ENCODE results near the gene EFCAB11.

- TF ChIP-seq, protein P1, sequence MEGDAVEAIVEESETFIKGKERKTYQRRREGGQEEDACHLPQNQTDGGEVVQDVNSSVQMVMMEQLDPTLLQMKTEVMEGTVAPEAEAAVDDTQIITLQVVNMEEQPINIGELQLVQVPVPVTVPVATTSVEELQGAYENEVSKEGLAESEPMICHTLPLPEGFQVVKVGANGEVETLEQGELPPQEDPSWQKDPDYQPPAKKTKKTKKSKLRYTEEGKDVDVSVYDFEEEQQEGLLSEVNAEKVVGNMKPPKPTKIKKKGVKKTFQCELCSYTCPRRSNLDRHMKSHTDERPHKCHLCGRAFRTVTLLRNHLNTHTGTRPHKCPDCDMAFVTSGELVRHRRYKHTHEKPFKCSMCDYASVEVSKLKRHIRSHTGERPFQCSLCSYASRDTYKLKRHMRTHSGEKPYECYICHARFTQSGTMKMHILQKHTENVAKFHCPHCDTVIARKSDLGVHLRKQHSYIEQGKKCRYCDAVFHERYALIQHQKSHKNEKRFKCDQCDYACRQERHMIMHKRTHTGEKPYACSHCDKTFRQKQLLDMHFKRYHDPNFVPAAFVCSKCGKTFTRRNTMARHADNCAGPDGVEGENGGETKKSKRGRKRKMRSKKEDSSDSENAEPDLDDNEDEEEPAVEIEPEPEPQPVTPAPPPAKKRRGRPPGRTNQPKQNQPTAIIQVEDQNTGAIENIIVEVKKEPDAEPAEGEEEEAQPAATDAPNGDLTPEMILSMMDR (conservative IDR thresholded peaks at IDR 0.05; ENCODE audit: low read depth, low read length): no peak
- no peak for TF ChIP-seq CHD1 (IDR thresholded peaks at IDR 0.05; ENCODE audit: low read depth, low read length)
- no peak for TF ChIP-seq RFX5 (IDR thresholded peaks at IDR 0.05; ENCODE audit: low read depth, low read length)
- TF ChIP-seq, protein P2, sequence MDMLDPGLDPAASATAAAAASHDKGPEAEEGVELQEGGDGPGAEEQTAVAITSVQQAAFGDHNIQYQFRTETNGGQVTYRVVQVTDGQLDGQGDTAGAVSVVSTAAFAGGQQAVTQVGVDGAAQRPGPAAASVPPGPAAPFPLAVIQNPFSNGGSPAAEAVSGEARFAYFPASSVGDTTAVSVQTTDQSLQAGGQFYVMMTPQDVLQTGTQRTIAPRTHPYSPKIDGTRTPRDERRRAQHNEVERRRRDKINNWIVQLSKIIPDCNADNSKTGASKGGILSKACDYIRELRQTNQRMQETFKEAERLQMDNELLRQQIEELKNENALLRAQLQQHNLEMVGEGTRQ (IDR thresholded peaks at IDR 0.05; ENCODE audit: low read depth, low read length): no peak
- TF ChIP-seq CEBPB (IDR thresholded peaks at IDR 0.05; ENCODE audit: low read depth, low read length): no peak
- TF ChIP-seq RAD21 (IDR thresholded peaks at IDR 0.05; ENCODE audit: low read length): no peak
- TF ChIP-seq POLR2A (IDR thresholded peaks at IDR 0.05; ENCODE audit: low read depth, low read length): no peak
- TF ChIP-seq SMC3 (IDR thresholded peaks at IDR 0.05; ENCODE audit: low read depth, low read length): no peak
- TF ChIP-seq BHLHE40 (IDR thresholded peaks at IDR 0.05; ENCODE audit: low read depth, low read length): no peak
- TF ChIP-seq FOS (IDR thresholded peaks at IDR 0.05; ENCODE audit: low read depth, low read length): no peak
- TF ChIP-seq MAFK (IDR thresholded peaks at IDR 0.05; ENCODE audit: low read depth, low read length): no peak
- TF ChIP-seq NFE2L2 (IDR thresholded peaks at IDR 0.05; ENCODE audit: low read depth, low read length): no peak
- TF ChIP-seq, protein P3, sequence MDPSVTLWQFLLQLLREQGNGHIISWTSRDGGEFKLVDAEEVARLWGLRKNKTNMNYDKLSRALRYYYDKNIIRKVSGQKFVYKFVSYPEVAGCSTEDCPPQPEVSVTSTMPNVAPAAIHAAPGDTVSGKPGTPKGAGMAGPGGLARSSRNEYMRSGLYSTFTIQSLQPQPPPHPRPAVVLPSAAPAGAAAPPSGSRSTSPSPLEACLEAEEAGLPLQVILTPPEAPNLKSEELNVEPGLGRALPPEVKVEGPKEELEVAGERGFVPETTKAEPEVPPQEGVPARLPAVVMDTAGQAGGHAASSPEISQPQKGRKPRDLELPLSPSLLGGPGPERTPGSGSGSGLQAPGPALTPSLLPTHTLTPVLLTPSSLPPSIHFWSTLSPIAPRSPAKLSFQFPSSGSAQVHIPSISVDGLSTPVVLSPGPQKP (IDR thresholded peaks at IDR 0.05; ENCODE audit: borderline replicate concordance, low read depth, low read length): no peak
Measured at GRCh38 chr14:89865153-89865552, 89.4 kb downstream of the EFCAB11 start.
